ENCODE results near the gene CNOT3.

GRCh38 chr19:54186351-54186750, 48.8 kb downstream of the CNOT3 start:
- TF ChIP-seq POLR2A (IDR thresholded peaks at IDR 0.05; ENCODE audit: low read length), result no peak
- no peak for TF ChIP-seq GATA1 (IDR thresholded peaks at IDR 0.05; ENCODE audit: low read depth, low read length)
